Measurements from ENCODE around the gene CPNE9.

GRCh38 chr3:9692416-9692815, 11.2 kb upstream of the CPNE9 start:
- no peak for TF ChIP-seq CTBP1 (IDR thresholded peaks at IDR 0.05; ENCODE audit: borderline replicate concordance)
- no peak for TF ChIP-seq SP1 (IDR thresholded peaks at IDR 0.05)
